ENCODE data around the gene SLC16A5.
"Not testable (repeated sequence)": the region's sequence is repeated elsewhere in the genome, so short reads cannot be mapped to it uniquely, and the experiment has no call there.

Gene SLC16A5

DNA sequence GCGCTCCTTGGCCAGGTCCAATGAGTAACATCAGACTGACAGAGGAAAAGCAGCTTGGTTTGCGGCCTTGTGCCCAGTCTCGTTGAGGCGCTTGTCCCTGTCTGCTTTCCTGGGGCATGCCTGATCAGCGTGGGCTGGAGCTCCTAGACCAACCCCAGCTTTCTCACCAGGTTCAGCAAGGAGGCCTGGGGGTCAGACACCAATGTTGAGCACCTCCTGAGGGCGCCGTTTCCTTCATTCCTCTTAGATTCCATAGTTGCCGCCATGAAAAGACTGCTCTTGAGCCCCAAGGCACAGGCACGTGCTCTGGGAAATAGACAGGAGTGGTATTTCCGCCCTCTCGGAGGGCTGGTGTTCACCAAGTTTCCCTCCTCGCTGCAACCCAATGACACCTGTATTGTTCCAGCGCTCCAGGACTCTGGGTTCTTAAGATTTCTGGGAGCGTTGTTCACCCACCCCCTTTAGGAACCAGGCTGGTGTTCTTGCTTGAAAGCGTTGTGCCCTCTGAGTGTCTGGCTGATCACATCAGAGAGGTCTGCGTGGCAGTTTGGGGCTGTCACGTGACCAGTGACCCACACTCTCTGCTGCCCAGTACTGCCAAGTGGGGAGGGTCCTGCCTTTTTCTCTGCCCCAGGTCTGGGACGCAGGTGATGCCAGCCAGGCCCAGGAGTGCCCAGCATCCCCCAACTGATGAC lies 22.7 kb upstream of the SLC16A5 start:
- no peak for DNase-seq

DNA sequence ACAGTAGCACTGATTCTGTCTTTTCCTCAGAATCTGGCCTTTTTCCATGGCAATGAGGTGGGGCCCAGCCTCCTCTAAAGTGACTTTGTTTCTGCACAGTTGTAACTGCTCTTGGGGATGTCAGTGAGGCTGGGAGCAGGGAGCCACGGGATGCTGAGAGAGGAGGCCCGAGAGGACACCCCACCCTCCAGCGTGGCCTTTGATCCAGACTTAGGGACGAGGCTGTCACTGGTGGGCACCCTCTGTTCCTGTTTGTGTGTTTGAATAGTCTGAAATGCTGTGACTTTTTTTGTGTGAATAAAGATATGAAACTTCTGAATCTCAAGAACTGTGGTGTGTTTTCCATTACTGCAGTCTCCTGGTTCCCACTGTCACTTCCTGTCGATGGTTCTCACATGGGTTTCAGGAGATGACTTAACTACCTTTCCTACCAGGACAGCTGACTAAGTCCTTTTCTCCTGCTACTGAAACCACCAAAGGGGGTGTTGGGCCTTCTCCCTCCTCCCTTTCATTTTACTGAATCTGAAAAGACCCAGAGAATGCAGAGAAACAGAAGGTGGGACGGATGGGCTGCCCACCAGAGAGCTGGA lies 22.1 kb upstream of the SLC16A5 start:
- DNase-seq, result no peak

DNA sequence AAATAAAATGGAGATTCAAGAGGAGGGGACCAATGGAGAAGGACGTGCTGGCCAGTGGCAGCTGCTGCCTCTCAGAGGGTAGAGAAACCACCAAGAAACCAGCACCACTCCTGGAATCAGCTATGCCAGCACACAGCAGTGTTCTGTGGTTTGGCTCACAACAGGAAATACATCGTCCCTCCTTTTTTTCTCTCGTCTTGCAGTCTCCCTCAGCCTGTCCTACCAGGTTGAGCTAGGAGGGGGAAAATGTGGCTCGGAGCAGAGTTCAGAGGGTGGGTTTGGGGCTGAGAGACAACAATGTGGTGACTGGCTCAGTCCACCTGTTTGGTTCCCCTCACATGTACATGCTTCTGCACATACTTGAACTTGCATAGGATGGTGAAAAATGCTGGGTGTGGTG lies 19.9 kb upstream of the SLC16A5 start:
- DNase-seq, result no peak

GRCh38 chr17:75068750-75069149 lies 19.0 kb upstream of the SLC16A5 start:
- no peak for DNase-seq

- no peak for DNase-seq
Measured at GRCh38 chr17:75069783-75070182, 18.0 kb upstream of the SLC16A5 start.

GRCh38 chr17:75071478-75072271 lies 16.1 kb upstream of the SLC16A5 start:
- not testable (repeated sequence) for DNase-seq

DNA sequence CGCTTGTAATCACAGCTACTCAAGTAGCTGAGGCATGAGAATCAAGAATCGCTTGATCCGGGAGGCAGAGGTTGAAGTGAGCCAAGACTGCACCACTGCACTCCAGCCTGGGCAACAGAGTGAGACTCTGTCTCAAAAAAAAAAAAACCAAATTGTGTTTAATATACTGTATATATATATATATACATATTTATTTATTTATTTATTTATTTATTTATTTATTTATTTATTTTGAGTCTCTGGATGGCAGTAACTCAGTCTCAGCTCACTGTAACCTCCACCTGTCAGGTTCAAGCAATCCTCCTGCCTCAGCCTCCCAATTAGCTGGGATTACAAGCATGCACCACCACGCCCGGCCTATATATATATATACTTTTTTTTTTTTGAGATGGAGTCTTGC lies 14.8 kb upstream of the SLC16A5 start:
- not testable (repeated sequence) for DNase-seq

GRCh38 chr17:75073618-75074047 lies 14.1 kb upstream of the SLC16A5 start:
- no peak for DNase-seq

DNA sequence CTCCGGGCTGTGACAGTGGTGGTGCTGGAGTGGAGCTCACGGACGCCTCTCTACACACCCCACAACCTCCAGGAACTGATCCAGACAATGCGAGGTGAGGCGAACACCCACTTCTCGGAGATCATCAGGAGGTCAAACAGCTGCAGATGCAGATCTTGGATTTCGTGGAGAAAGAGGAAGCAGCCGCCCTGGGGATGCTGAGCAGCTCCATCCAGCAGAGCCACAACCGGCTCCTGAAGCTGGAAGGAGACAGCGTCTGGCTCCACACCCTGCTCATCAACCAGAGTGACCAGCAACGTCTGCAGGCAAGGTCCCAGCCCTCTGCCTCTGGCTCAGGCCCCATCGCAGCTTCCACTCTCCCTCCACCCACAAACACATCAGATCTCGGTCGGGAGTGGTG lies 13.2 kb upstream of the SLC16A5 start:
- DNase-seq, result no peak

DNA sequence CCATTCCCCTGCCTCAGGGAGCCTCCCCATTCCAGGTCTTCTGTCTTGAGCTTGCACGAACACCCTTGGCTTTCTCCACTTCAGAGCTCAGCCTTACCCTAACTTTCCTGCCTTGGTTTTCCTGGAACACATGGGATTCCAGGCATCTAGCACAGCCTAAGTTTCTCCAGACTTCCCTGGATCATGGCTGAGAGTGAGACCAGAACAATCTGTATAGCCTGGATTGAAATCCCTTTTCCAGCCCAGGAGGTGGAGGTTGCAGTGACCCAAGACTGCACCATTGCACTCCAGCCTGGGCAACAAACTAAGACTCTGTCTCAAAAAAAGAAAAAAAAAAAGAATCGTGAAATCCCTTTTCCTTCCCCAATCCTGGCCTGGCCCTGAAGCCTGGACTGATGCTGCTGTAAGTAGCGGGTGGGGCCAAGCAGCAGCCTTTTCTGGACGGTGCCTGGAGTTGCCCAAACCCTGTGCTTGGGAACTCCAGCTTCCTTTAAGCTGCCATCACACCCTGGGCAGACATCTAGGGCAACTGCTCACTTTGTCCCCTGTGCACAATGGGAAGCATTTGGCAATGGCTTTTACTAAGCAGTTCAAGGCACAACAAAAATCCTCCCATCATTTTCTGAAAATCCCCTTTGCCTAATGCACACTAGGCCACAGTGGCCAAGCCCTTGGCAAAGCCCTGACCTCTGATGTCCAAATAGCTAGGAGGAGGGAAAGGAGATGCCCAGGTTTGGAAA lies 12.0 kb upstream of the SLC16A5 start:
- DNase-seq, result no peak

DNA sequence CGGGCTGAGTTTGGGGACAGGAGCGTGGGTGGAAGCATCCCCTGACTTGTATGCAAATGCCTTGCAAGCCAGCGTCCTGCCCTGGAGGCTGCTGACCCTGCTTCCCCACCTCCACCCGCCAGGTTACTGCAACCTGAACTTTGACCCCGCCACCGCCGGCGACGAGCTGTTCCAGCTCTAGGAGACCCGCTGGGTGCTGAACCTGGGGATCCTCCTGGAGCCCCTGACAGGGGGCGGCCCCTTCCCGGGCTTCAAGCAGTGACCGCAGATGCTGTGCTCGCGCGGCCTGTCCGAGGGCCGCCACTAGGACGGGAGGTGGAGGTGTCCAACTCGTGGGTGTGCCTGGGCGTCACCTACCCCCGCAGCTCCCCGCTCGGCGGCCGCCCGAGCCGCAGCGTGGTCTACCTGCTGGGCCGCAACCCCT lies 10.7 kb upstream of the SLC16A5 start:
- no peak for DNase-seq

DNA sequence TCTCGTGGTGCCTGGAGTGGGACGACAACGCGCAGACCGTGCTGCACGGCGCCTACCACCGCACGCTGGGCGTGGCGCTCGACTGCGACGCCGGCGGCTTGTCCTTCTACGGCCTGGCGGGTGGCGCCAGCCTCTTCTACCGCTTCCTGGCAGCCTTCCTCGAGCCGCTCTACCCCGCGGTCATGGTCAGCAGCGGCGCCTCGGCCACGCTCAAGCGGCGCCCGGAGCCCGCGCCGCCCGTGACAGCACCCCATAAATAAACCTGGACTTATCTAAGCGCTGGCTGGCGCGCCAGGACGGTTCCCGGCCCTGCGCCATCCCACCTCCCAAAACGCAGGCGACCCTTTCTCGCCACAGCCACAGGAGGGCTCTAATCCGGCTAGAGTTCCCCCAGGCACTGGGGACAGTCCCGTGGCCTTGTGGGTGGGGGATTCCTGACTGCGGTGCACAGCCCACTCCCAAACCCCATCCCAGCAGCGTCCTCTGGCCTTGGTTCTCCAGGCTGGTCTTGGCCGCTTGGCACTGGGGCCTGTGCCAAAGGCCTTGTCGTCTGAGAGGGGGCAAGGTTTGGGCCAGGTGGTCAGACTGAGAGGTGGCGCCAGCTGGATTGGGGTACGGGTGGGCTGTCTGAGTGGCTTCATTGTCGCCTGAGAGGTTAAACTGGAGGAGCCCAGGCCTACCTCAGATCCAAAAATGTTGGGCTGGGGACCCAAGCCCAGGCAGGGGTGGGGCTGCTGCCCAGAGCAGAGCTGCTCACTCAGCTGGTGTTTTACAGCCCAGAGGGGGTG lies 10.1 kb upstream of the SLC16A5 start:
- DNase-seq, result peak; percentile 24 to 31

GRCh38 chr17:75078284-75079022 lies 9.3 kb upstream of the SLC16A5 start:
- DNase-seq, result no peak

DNA sequence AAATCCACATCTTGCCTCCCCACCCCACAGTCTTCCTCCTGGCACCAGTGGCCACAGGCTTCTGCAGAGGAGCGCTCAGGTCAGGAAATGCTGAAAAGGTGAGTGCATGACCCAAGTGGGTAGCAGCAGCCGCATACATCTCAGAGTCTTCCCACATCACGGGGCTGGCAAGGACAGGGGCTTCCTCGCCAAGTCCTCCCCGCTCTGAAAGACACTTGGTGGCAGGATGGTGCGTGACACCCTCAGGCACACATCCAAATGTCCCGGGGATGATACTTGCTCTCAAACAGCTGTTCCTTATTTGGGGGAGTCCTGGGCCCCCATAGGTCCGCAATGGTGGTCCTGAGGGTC lies 8.8 kb upstream of the SLC16A5 start:
- no peak for DNase-seq

- no peak for DNase-seq
Measured at GRCh38 chr17:75081611-75082540, 5.9 kb upstream of the SLC16A5 start.

- DNase-seq, result no peak
Measured at GRCh38 chr17:75082683-75083082, 5.1 kb upstream of the SLC16A5 start.

DNA sequence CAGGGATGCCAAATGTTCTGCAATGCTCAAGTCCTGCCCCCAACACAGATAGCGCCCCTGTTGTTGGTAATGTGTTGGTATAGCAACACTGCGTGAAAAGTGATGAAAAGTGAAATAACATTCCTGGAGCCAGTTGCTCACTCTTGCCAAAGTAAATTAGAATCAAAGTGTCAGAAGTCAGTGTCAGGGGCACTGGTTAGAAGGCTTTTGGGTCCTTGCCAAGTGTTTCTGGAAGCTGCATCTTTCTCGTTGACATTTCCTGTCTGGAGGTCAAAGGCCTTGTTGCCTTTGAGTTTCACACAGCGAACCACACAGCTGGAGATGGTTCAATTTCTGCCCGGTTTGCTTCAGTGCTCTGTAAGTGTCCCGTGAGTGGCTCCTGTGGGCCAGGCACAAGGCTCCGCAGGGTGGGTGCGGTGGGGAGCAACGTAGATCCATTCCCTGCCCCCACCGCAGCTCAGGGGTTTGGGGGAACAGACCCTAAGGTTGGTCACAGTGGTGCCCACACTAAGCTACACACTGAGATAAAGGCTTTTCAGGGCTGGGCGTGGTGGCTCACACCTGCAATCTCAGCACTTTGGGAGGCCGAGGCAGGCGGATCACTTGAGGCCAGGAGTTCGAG lies 3.6 kb upstream of the SLC16A5 start:
- DNase-seq, result no peak

GRCh38 chr17:75086496-75087181 lies 1.1 kb upstream of the SLC16A5 start:
- no peak for DNase-seq

GRCh38 chr17:75087182-75087557 lies 584 bp upstream of the SLC16A5 start:
- no peak for DNase-seq

Data from activated CD4-positive, alpha-beta T cell treated with anti-CD3 and anti-CD28 coated beads for 4 hours (primary cell).